Esophagus muscularis mucosa (tissue), 4 donors: ENCODE data around the gene MACROD2. TPM values are rescaled to one million over a fixed set of nuclear protein-coding genes. Genes with fewer than 3 reads are reported as not detected.

ENCODE experiments used
- DNase-seq: peaks from one replicate; pipeline ENCODE4 v3.0.0-alpha.2; 2017; ENCODE audit errors: extremely low spot score
- H3K27ac ChIP-seq, 4 donors: fragments of 200-600 bp; sonication (generic); replicated peaks in 1 of 4; 1 replicate in 3 of 4; 2 replicates in 1 of 4; pipeline ENCODE4 v1.5.1; 2016 to 2019; ENCODE audit warnings: mild to moderate bottlenecking in 1 of 4
- H3K27me3 ChIP-seq, 4 donors: fragments of 200-600 bp; sonication (generic); one replicate each; pipeline versions ENCODE4 v1.5.1 to v1.6.0; 2016 to 2019
- H3K36me3 ChIP-seq, 4 donors: fragments of 200-600 bp; sonication (generic); one replicate each; pipeline ENCODE4 v1.5.1; 2016 to 2019
- H3K4me1 ChIP-seq, 4 donors: fragments of 200-600 bp; sonication (generic); one replicate each; pipeline ENCODE4 v1.5.1; 2016 to 2019
- H3K4me3 ChIP-seq, 4 donors: fragments of 200-600 bp; sonication (generic); 1 replicate in 2 of 4; 2 replicates in 2 of 4; pipeline ENCODE4 v1.5.1; 2016 to 2019; ENCODE audit warnings: mild to moderate bottlenecking in 4 of 4, moderate library complexity in 1 of 4
- H3K9me3 ChIP-seq, 4 donors: fragments of 200-600 bp; sonication (generic); 1 replicate in 3 of 4; 2 replicates in 1 of 4; pipeline ENCODE4 v1.5.1; 2016 to 2019
- EP300 ChIP-seq: sonication (generic); formaldehyde crosslinking; IDR thresholded peaks from one replicate; pipeline ENCODE4 v1.6.1; 2017; ENCODE audit warnings: antibody characterized with exemption
- POLR2A ChIP-seq: fragments of 450-650 bp; IDR thresholded peaks from one replicate; pipeline ENCODE4 v1.6.1; 2017; ENCODE audit warnings: antibody characterized with exemption, moderate library complexity, mild to moderate bottlenecking, low read depth
- POLR2AphosphoS5 ChIP-seq, 2 donors: sonication (generic); formaldehyde crosslinking; IDR thresholded peaks; one replicate each; pipeline ENCODE4 v1.6.1; 2017; ENCODE audit warnings: antibody characterized with exemption in 2 of 2
- WGBS: methylation state at CpG from one replicate; pipeline ENCODE4 v1.1.5; 2018; 5-methylcytosine and 5-hydroxymethylcytosine counted together
- intact Hi-C: fragments of 100-400 bp; cut with DNase I; formaldehyde crosslinking; loops from one replicate; pipeline ENCODE4 v1.15.1; 2023
- total RNA-seq, 4 donors: library from RNA; depleted of rRNA; stranded (reverse); fragments of >200 nt; gene quantifications; one replicate each; pipeline versions ENCODE4 v1.1.0 to v1.2.1, GENCODE V29; 2016
- TF ChIP-seq, protein P1 (sequence below), 3 experiments: fragments of 200-600 bp in 2 of 3; fragments of 450-650 bp in 1 of 3; sonication (generic) in 2 of 3; IDR thresholded peaks; one replicate each; pipeline ENCODE4 v1.5.1; 2017 to 2019; ENCODE audit warnings: antibody characterized with exemption in 3 of 3, mild to moderate bottlenecking in 2 of 3, moderate library complexity in 1 of 3

The MACROD2 gene
- total RNA-seq, 4 donors from 2014 or later: 1.4 to 3.6 (median 2.6) TPM

DNA sequence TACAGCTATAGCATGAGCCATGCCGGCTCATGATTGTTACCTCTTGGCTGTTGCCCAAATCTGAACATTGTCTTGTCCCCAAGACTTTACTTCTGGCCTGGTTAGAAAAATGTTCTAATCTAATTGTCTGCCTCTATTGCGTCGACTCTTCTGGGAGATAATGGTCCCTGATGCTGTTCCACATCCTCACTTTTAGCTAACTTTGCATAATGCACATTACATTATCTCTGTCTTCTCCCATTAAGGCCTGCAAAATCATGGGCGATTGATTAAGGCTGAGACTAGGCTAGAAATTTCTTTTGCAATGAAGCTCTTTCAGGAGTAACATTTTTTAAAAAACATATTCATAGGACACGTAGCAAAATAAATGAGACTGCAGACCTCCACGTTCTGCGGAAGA lies 1616.9 kb downstream of the MACROD2 start:
- H3K4me3 ChIP-seq: no peak overlapping the region
- 90% methylated on average over 7 of the region's 7 CpGs for whole genome bisulfite sequencing
- TF ChIP-seq EP300 (no peak), POLR2A (no peak), POLR2AphosphoS5 (IDR thresholded peaks at IDR 0.05) (no peak)
- TF ChIP-seq, protein P1, sequence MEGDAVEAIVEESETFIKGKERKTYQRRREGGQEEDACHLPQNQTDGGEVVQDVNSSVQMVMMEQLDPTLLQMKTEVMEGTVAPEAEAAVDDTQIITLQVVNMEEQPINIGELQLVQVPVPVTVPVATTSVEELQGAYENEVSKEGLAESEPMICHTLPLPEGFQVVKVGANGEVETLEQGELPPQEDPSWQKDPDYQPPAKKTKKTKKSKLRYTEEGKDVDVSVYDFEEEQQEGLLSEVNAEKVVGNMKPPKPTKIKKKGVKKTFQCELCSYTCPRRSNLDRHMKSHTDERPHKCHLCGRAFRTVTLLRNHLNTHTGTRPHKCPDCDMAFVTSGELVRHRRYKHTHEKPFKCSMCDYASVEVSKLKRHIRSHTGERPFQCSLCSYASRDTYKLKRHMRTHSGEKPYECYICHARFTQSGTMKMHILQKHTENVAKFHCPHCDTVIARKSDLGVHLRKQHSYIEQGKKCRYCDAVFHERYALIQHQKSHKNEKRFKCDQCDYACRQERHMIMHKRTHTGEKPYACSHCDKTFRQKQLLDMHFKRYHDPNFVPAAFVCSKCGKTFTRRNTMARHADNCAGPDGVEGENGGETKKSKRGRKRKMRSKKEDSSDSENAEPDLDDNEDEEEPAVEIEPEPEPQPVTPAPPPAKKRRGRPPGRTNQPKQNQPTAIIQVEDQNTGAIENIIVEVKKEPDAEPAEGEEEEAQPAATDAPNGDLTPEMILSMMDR (IDR thresholded peaks at IDR 0.05): no peak
- H3K4me1 ChIP-seq: peaks cover 0 to 19% (median 0%) of the 10 kb centered on the region in 4 donors
- no peaks in the 10 kb centered on the region for H3K9me3 ChIP-seq
- no peak for DNase-seq
- H3K27ac ChIP-seq: no peak overlapping the region
- no peaks in the 10 kb centered on the region for H3K36me3 ChIP-seq
- intact Hi-C loops: no loop called here
- H3K27me3 ChIP-seq: no peaks in the 10 kb centered on the region

DNA sequence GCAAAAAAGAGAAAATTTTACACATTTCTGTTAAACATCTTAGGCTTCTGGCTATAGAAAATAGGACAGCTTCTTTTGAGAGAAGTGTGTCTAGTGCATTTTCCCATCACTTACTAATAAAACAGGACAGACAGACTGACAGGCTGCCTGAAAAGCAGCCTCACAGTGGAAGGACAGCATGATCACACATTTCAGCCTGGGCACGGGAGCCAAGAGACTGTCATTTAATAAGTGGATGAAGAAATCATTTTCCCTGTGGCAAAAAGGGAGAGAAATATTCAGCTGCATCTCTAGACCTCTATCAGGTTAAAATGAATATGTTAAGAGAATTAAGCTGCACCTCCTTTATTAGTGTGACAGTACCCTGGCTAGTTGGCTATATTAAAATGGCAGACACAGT lies 1617.5 kb downstream of the MACROD2 start:
- 75% methylated on average over 1 of the region's 1 CpG for WGBS
- no peaks in the 10 kb centered on the region for H3K9me3 ChIP-seq
- no peak for TF ChIP-seq EP300
- no peak for TF ChIP-seq POLR2AphosphoS5 (IDR thresholded peaks at IDR 0.05)
- TF ChIP-seq POLR2A: no peak
- TF ChIP-seq, protein P1 (IDR thresholded peaks at IDR 0.05): no peak
- H3K4me1 ChIP-seq: peaks cover 0 to 19% (median 0%) of the 10 kb centered on the region in 4 donors
- no peaks in the 10 kb centered on the region for H3K36me3 ChIP-seq
- intact Hi-C loops: no loop called here
- H3K27ac ChIP-seq: no peak overlapping the region
- H3K27me3 ChIP-seq: no peaks in the 10 kb centered on the region
- no peak for DNase-seq
- no peak overlapping the region for H3K4me3 ChIP-seq

DNA sequence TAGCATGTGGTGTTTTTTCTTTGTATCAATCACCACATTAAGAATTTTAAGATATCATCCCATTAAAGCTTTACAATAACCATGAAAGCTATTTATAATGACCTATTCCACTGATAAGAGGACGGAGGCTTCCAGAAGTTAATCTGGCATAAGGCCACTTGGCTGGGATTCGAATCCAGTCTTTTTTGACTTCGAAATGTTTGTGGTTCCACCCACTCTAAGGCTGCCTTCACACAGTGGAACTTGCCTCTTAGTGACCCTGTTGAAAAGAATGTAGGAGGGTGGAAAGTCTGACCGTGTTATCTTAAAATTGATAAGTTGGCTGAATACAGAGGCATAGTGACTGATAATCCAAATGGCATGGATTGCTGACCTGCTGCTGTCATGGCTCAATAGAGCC lies 1618.2 kb downstream of the MACROD2 start:
- Histone ChIP-seq H3K27ac (no peak overlapping the region), H3K27me3 (no peaks in the 10 kb centered on the region), H3K4me3 (no peak overlapping the region), H3K36me3 (no peaks in the 10 kb centered on the region), H3K4me1 (peaks cover 0 to 19% (median 0%) of the 10 kb centered on the region in 4 donors), H3K9me3 (no peaks in the 10 kb centered on the region)
- no peak for TF ChIP-seq EP300
- TF ChIP-seq, protein P1 (IDR thresholded peaks at IDR 0.05): no peak
- TF ChIP-seq POLR2A: no peak
- no peak for TF ChIP-seq POLR2AphosphoS5 (IDR thresholded peaks at IDR 0.05)
- DNase-seq: no peak
- 50% methylated on average over 4 of the region's 4 CpGs for WGBS
- intact Hi-C loops: no loop called here

DNA sequence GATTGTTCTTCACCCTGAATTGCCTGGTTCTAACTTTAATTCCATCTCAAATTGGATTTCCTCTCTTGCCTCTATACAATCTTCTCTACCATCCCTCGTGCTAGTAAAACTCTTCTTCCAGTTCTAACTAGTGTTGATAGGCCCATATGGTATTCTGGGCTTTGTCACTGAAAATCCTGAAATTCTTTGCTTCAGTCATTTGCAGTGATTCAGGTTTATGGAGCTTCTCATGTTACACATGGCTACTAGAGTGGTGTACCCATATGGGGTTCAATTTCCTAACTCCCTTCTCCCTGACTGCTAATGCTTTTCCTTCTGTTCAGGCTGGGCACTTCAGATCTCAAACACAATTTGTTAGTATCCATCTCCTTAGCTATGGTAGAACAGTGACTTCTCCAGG lies 1621.3 kb downstream of the MACROD2 start:
- WGBS: 78% methylated on average over 1 of the region's 1 CpG
- Histone ChIP-seq H3K27ac (no peak overlapping the region), H3K4me1 (peaks cover 0 to 19% (median 0%) of the 10 kb centered on the region in 4 donors), H3K9me3 (no peaks in the 10 kb centered on the region), H3K4me3 (no peak overlapping the region), H3K36me3 (no peaks in the 10 kb centered on the region), H3K27me3 (no peaks in the 10 kb centered on the region)
- TF ChIP-seq POLR2A (no peak), EP300 (no peak), POLR2AphosphoS5 (IDR thresholded peaks at IDR 0.05) (no peak)
- TF ChIP-seq, protein P1 (IDR thresholded peaks at IDR 0.05): no peak
- DNase-seq: no peak
- intact Hi-C loops: no loop called here

DNA sequence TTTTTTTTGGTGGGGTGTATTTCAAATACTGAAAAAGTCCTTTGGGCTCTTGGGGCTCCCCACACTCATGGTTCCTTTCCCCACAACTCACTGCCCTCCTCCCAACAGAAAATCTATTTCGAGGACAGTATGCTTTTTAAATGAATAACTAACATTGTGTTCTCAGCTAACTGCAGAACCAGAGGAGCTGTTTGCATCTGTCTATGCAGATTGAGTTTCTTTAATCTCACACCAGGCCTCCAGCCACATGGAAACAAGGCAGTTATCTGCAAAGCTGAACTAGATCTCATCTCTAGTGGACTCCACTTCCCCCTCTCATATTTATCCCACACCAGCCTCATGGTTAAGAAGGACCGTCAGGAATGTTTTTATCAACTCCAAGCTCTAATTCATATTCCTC lies 1622.8 kb downstream of the MACROD2 start:
- H3K9me3 ChIP-seq: no peaks in the 10 kb centered on the region
- intact Hi-C loops: no loop called here
- no peak overlapping the region for H3K4me3 ChIP-seq
- no peaks in the 10 kb centered on the region for H3K36me3 ChIP-seq
- no peak overlapping the region for H3K27ac ChIP-seq
- no peak for TF ChIP-seq POLR2A
- no peak for TF ChIP-seq POLR2AphosphoS5 (IDR thresholded peaks at IDR 0.05)
- no peak for TF ChIP-seq EP300
- TF ChIP-seq, protein P1 (IDR thresholded peaks at IDR 0.05): no peak
- H3K4me1 ChIP-seq: peaks cover 0 to 10% (median 0%) of the 10 kb centered on the region in 4 donors
- H3K27me3 ChIP-seq: no peaks in the 10 kb centered on the region
- WGBS: 79% methylated on average over 2 of the region's 2 CpGs
- DNase-seq: no peak
